Inflammatory macrophage (primary cell): ENCODE results near the gene LRP10.

ENCODE experiments used
- DNase-seq, 2 donors: peaks; one replicate each; pipeline ENCODE4 v3.0.0-alpha.2; 2020 to 2022

Gene LRP10

GRCh38 chr14:22923746-22924145 is 52.2 kb downstream of the LRP10 start:
- no peak for DNase-seq

GRCh38 chr14:22925513-22925912 is 54.0 kb downstream of the LRP10 start:
- DNase-seq: no peak

- DNase-seq: no peak
Measured at GRCh38 chr14:22926316-22926715, 54.8 kb downstream of the LRP10 start.

GRCh38 chr14:22928237-22929103 is 56.9 kb downstream of the LRP10 start:
- DNase-seq: no peak

GRCh38 chr14:22929104-22929960 is 57.8 kb downstream of the LRP10 start, which contains the start of gene PRMT5:
PRMT5 (minus strand) TSS chr14:22929376; CDS start chr14:22929361, 15 bp downstream.
- DNase-seq: peak; percentile 100

- no peak for DNase-seq
Measured at GRCh38 chr14:22929961-22930364, 58.4 kb downstream of the LRP10 start.
